ENCODE results near the gene PIEZO1. TPM values are rescaled to one million over a fixed set of nuclear protein-coding genes. Genes with fewer than 3 reads are reported as not detected.

The PIEZO1 gene
- total and polyA plus RNA-seq, 9 of the 15 experiments (the other 6 are each of a cell fraction or from before 2014, with no cell fraction given), result 3.6 to 432 (median 131) TPM

- TF ChIP-seq AFF1 (IDR thresholded peaks at IDR 0.05; ENCODE audit: low read depth in 1 of 2, partially characterized antibody in 2 of 2), result no peak
- peak; percentile 62; the same call in 1 of the 2 replicates for TF ChIP-seq MXI1 (IDR thresholded peaks at IDR 0.05; ENCODE audit: low read depth, low read length)
- no peak for TF ChIP-seq SNIP1 (IDR thresholded peaks at IDR 0.05; ENCODE audit: low read depth)
- peak; percentile 71 to 90; a peak in 2 of 4 replicates for TF ChIP-seq SIN3A (IDR thresholded peaks at IDR 0.05; ENCODE audit: borderline replicate concordance in 2 of 2, control insufficient read depth in 1 of 2, low read depth in 2 of 2, low read length in 2 of 2)
- TF ChIP-seq NCOA4 (IDR thresholded peaks at IDR 0.05; ENCODE audit: partially characterized antibody), result no peak
- TF ChIP-seq ZNF764 (CRISPR knock-in tag; IDR thresholded peaks at IDR 0.05; ENCODE audit: low read depth), result no peak
- TF ChIP-seq CHD4 (IDR thresholded peaks at IDR 0.05; ENCODE audit: insufficient read depth, insufficient replicate concordance, low read depth, low read length, poor library complexity, severe bottlenecking), result no peak
- TF ChIP-seq NR1H2 (CRISPR knock-in tag; IDR thresholded peaks at IDR 0.05), result 0 out of 2 replicates have a peak, but pooled peaks have one; percentile 65
- no peak for TF ChIP-seq ZNF785 (CRISPR knock-in tag; IDR thresholded peaks at IDR 0.05)
- 0 out of 6 replicates have a peak, but pooled peaks of 2 of the 3 experiments have one; percentile 7 to 8 for TF ChIP-seq ZBTB11 (CRISPR knock-in tag; IDR thresholded peaks at IDR 0.05)
- TF ChIP-seq, protein P1, sequence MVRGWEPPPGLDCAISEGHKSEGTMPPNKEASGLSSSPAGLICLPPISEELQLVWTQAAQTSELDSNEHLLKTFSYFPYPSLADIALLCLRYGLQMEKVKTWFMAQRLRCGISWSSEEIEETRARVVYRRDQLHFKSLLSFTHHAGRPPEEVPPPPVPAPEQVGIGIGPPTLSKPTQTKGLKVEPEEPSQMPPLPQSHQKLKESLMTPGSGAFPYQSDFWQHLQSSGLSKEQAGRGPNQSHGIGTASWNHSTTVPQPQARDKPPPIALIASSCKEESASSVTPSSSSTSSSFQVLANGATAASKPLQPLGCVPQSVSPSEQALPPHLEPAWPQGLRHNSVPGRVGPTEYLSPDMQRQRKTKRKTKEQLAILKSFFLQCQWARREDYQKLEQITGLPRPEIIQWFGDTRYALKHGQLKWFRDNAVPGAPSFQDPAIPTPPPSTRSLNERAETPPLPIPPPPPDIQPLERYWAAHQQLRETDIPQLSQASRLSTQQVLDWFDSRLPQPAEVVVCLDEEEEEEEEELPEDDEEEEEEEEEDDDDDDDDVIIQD (CRISPR knock-in tag; IDR thresholded peaks at IDR 0.05), result no peak
- TF ChIP-seq ZNF23 (CRISPR knock-in tag; IDR thresholded peaks at IDR 0.05), result no peak
- TF ChIP-seq, protein P2, sequence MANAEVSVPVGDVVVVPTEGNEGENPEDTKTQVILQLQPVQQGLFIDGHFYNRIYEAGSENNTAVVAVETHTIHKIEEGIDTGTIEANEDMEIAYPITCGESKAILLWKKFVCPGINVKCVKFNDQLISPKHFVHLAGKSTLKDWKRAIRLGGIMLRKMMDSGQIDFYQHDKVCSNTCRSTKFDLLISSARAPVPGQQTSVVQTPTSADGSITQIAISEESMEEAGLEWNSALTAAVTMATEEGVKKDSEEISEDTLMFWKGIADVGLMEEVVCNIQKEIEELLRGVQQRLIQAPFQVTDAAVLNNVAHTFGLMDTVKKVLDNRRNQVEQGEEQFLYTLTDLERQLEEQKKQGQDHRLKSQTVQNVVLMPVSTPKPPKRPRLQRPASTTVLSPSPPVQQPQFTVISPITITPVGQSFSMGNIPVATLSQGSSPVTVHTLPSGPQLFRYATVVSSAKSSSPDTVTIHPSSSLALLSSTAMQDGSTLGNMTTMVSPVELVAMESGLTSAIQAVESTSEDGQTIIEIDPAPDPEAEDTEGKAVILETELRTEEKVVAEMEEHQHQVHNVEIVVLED (CRISPR knock-in tag; IDR thresholded peaks at IDR 0.05), result 0 out of 2 replicates have a peak, but pooled peaks have one; percentile 26
Observed at GRCh38 chr16:88737298-88738150, 47.5 kb downstream of the PIEZO1 start (continued).
